Neuron (in vitro differentiated cells): ENCODE measurements around the gene AFF4.
A peak's percentile ranks its signal among the peaks of the same experiment; 100 is the strongest.
"Not testable (repeated sequence)": the region's sequence is repeated elsewhere in the genome, so short reads cannot be mapped to it uniquely, and the experiment has no call there.

Experiments used
- H2AFZ ChIP-seq: one replicate; pipeline ENCODE4 v1.6.1; 2013; ENCODE audit warnings: low read depth, mild to moderate bottlenecking, inconsistent platforms, low read length, moderate library complexity
- H3K27me3 ChIP-seq: one replicate; pipeline ENCODE4 v1.6.1; 2013; ENCODE audit warnings: low read length; ENCODE audit not compliant: insufficient read depth
- H3K36me3 ChIP-seq: one replicate; pipeline ENCODE4 v1.6.1; 2013; ENCODE audit warnings: low read length; ENCODE audit not compliant: insufficient read depth
- H3K4me1 ChIP-seq: one replicate; pipeline ENCODE4 v1.6.1; 2013; ENCODE audit warnings: low read length; ENCODE audit not compliant: insufficient read depth
- H3K4me3 ChIP-seq: 2 replicates; pipeline ENCODE4 v1.5.1; 2013; ENCODE audit warnings: mild to moderate bottlenecking, low read length, moderate library complexity
- H3K9me3 ChIP-seq: one replicate; pipeline ENCODE4 v1.6.1; 2013; ENCODE audit warnings: low read length

Gene AFF4, protein sequence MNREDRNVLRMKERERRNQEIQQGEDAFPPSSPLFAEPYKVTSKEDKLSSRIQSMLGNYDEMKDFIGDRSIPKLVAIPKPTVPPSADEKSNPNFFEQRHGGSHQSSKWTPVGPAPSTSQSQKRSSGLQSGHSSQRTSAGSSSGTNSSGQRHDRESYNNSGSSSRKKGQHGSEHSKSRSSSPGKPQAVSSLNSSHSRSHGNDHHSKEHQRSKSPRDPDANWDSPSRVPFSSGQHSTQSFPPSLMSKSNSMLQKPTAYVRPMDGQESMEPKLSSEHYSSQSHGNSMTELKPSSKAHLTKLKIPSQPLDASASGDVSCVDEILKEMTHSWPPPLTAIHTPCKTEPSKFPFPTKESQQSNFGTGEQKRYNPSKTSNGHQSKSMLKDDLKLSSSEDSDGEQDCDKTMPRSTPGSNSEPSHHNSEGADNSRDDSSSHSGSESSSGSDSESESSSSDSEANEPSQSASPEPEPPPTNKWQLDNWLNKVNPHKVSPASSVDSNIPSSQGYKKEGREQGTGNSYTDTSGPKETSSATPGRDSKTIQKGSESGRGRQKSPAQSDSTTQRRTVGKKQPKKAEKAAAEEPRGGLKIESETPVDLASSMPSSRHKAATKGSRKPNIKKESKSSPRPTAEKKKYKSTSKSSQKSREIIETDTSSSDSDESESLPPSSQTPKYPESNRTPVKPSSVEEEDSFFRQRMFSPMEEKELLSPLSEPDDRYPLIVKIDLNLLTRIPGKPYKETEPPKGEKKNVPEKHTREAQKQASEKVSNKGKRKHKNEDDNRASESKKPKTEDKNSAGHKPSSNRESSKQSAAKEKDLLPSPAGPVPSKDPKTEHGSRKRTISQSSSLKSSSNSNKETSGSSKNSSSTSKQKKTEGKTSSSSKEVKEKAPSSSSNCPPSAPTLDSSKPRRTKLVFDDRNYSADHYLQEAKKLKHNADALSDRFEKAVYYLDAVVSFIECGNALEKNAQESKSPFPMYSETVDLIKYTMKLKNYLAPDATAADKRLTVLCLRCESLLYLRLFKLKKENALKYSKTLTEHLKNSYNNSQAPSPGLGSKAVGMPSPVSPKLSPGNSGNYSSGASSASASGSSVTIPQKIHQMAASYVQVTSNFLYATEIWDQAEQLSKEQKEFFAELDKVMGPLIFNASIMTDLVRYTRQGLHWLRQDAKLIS

DNA sequence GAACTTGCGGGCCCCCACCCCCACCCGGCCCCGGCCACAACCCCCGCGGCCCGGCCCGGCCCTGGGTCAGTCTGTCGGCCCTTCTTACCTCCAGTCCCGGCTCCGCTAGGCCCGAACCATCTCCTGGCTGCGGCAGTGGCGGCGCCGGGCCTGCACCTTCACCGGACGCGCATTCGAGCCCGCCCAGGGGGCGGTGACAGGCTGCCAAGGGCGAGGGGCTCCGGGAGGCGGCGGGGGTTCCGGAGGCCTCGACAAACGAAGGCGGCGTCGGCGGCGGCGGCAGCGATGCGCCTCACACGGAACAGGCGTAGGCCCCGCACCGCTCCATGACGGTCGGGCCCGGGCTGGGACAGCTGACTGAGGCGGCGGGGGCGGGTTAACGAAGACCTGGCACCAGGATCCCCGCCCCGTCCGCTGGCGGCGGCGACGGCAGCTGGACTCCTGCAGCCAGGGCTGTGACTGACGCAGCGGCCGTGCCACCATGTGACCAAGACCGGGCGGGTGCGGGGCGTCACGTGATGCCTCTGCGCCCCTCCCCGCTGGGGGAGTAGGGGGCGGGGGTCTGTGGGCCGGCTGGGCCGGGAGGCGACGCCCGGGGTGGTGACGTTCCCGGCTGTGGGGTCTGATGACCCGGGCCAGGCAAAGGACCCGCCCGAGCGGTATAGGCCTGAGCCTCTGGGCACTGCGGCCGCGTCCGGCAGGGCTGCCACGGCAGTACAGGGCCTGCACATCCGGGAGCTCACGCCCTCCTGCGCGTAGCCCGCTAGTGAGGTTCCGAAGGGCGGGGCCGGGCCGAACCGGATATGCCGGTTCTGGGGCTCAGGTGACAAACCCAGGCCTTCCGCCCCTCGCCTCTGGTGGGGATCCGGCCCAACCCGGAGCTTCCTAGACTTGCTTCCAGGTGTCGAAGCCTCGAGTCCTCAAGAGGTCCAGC, at the start of gene AFF4:
Gene AFF4 (minus strand): TSS at position 464 of the 934 bp plus-strand sequence. CDS start 26,445 bp downstream, outside the sequence.
- Histone ChIP-seq H3K4me3 (peak within 1 kb of the TSS; percentile 58), H2AFZ (peak within 1 kb of the TSS; percentile 64), H3K4me1 (peaks cover 8% of the 10 kb centered on the region), H3K36me3 (peaks cover 6% of the 10 kb centered on the region), H3K9me3 (peaks cover 1% of the 10 kb centered on the region), H3K27me3 (no peaks in the 10 kb centered on the region)

DNA sequence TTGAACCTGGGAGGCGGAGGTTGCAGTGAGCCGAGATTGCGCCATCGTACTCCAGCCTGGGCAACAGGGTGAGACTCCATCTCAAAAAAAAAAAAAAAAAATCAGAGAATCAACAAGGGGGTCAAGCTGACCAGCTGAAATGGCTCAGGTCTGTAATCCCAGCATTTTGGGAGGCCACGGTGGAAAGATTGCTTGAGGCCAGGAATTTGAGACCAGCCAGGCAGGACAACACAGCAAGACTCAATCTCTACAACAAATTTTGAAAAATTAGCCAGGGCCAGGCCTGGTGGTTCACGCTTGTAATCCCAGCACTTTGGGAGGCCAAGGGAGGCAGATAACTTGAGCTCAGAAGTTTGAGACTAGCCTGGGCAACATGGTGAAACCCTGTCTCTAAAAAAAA, 45.0 kb upstream of the AFF4 start:
- H3K4me3 ChIP-seq, H2AFZ ChIP-seq, H3K27me3 ChIP-seq, H3K4me1 ChIP-seq, H3K9me3 ChIP-seq: not testable (repeated sequence)
- H3K36me3 ChIP-seq = peaks cover 20% of the 10 kb centered on the region

DNA sequence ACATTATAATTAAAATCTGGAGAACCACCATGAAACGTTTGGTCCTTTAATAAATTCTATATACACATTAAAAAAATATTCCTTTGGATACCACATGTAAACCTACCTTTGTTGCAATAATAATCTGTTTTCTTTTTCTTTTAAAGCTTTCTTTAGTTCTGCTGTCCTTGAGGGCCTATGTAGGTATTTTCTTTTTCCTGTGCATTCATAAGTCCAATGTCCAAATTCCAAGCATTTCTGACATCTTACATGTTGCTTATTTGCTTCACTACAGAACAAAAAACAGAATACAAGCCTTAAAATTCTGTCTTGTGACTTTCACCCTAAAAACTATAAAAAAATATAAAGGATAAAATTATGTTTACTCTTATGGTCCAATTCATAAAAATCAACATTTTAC, 43.2 kb upstream of the AFF4 start:
- Histone ChIP-seq H3K27me3 (no peaks in the 10 kb centered on the region), H3K9me3 (no peaks in the 10 kb centered on the region), H3K4me1 (no peaks in the 10 kb centered on the region), H3K36me3 (peaks cover 26% of the 10 kb centered on the region), H2AFZ (no peak overlapping the region), H3K4me3 (no peak overlapping the region)

DNA sequence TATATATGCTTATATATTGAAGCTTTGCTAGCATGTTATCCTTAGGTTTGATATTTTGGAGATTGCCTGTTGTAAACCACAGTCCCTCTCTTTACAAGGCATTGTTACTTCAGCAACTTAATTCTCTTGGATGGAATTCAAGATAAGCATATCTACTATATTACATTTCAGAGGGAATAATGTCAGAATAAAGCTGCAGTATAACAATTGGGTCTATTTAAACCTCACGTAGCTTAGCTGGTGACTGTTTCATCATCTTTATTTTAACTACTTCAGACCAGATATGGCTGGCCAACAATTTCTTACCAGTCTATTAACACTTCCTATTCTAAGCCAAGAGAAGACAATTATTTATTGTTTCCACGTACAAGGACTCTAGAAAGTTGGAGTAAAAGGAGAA, 35.8 kb upstream of the AFF4 start:
- H3K27me3 ChIP-seq = no peaks in the 10 kb centered on the region
- H2AFZ ChIP-seq = no peak overlapping the region
- H3K9me3 ChIP-seq = no peaks in the 10 kb centered on the region
- no peak overlapping the region for H3K4me3 ChIP-seq
- peaks cover 19% of the 10 kb centered on the region for H3K36me3 ChIP-seq
- no peaks in the 10 kb centered on the region for H3K4me1 ChIP-seq

DNA sequence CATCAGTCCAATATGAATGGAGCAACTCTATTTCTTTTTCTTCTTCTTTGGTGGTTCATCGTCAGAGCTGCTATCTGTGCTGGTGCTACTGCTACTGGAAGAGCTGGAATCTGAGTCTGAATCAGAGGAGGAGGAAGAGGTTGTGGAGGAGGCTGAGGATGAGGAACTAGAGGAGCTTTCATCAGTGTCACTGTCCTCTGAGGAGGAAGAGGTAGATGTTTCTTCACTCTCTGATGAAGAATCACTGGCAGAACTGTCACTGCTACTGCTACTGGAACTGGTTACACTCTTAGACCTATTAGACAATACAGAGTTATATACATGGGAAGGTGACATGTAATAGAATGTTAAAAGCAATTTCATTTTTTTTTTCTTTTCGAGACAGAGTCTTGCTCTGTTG, 35.1 kb upstream of the AFF4 start:
- Histone ChIP-seq H3K4me1 (no peaks in the 10 kb centered on the region), H3K4me3 (no peak overlapping the region), H3K36me3 (peaks cover 16% of the 10 kb centered on the region), H3K9me3 (no peaks in the 10 kb centered on the region), H2AFZ (no peak overlapping the region), H3K27me3 (no peaks in the 10 kb centered on the region)

DNA sequence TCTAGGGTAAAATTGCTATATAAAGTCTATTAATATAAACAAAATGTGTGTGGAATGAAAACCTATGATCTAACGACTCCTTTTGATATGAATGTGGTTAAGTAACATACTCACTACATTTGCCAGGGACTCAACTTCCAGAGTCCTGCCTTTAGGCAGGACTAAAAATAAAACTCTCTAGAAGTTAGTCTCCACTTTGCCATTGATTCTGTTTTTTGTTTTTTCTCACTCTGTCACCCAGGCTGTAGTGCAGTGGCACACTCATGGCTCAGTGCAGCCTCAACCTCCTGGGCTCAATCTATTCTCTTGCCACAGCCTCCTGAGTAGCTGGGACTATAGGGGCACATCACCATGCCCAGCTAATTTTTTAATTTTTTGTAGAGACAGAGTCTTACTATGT, 32.9 kb upstream of the AFF4 start:
- peaks cover 10% of the 10 kb centered on the region for H3K36me3 ChIP-seq
- H3K9me3 ChIP-seq = no peaks in the 10 kb centered on the region
- no peaks in the 10 kb centered on the region for H3K27me3 ChIP-seq
- H3K4me3 ChIP-seq = no peak overlapping the region
- no peaks in the 10 kb centered on the region for H3K4me1 ChIP-seq
- no peak overlapping the region for H2AFZ ChIP-seq

DNA sequence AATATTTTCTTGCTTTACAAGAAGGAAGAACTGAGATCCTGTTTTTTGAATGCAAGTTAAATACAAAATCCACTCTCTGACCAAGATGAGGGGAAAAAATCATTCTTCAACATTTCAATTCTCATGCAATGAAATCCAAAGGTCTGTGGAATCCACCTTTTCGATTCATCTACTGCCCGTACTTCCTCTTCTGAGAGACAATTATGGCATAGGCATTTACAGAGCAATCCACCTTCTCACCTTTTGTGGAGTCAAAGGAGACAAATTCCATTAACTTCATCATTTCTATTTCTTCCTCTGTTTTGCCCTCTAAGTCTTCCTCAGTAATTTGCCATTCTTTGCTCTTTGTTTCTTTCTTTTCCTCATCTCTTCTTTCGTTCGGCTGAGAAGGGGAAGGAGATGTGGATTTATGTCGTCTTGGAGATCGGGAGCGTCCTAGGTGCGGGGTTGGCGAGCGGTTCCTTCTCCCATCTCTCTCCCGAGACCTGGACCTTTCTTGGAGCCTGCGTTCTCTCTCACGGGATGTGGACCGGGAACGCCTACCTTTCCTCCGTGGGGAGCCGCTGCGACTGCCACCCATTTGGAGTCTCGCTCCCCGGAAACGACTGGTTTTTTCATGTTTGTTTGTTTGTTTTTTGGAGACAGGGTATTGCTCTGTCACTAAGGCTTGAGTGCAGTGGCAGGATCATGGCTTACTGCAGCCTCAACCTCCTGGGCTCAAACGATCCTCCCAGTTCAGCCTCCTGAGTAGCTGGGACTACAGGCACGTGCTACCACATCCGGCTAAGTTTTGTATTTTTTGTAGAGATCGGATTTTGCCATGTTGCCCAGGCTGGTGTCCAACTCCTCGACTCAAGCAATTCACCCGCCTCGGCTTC, 24.3 kb upstream of the AFF4 start:
- Histone ChIP-seq H3K36me3 (no peaks in the 10 kb centered on the region), H3K27me3 (no peaks in the 10 kb centered on the region), H3K4me1 (no peaks in the 10 kb centered on the region), H3K4me3 (no peak overlapping the region), H3K9me3 (no peaks in the 10 kb centered on the region), H2AFZ (no peak overlapping the region)

DNA sequence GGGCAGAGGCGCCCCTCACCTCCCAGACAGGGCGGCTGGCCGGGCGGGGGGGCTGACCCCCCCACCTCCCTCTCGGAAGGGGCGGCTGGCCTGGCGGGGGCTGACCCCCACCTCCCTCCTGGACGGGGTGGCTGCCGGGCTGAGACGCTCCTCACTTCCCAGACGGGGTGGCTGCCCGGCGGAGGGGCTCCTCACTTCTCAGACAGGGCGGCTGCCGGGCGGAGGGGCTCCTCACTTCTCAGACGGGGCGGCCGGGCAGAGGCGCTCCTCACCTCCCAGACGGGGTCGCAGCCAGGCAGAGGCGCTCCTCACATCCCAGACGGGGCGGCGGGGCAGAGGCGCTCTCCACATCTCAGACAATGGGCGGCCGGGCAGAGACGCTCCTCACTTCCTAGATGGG, 19.5 kb upstream of the AFF4 start:
- not testable (repeated sequence) for H3K9me3 ChIP-seq, H3K36me3 ChIP-seq, H3K27me3 ChIP-seq, H2AFZ ChIP-seq, H3K4me1 ChIP-seq, H3K4me3 ChIP-seq

DNA sequence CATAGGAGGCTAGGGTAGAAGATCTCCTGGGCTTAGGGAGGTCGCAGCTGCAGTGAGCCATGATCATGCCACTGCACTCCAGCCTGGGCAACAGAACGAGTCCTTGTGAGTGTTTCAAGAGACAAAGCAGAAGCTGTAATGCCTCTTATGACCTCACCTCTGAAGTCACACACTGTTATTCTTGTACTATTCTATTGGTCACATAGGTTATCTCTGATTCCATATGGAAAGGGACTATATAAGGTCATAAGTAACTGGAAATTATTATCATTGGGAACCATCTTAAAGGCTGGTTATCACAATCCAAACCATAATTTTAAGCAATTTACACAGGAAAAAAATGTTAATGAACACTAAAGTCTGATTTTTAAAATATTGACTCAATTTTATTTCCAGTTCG, 17.9 kb upstream of the AFF4 start:
- H3K36me3 ChIP-seq = no peaks in the 10 kb centered on the region
- no peaks in the 10 kb centered on the region for H3K9me3 ChIP-seq
- no peak overlapping the region for H3K4me3 ChIP-seq
- H3K27me3 ChIP-seq = no peaks in the 10 kb centered on the region
- H3K4me1 ChIP-seq = no peaks in the 10 kb centered on the region
- no peak overlapping the region for H2AFZ ChIP-seq

DNA sequence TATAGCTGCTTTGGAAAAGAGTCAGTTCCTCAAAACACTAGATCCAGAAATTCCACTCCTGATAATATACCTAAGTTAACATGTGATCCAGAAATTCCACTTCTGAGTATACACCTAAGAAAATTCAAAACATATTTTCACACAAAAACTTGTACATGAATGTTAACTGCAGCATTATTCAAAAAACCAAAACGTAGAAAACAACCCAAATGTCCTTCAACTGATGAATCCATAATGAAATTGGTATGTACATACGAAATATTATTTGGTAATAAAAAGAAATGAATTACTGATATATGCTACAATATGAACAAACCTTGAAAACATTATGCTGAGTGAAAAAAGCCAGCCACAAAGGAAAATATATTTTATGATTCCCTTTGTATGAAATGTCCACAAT, 16.5 kb upstream of the AFF4 start:
- Histone ChIP-seq H3K4me3 (no peak overlapping the region), H3K36me3 (no peaks in the 10 kb centered on the region)

DNA sequence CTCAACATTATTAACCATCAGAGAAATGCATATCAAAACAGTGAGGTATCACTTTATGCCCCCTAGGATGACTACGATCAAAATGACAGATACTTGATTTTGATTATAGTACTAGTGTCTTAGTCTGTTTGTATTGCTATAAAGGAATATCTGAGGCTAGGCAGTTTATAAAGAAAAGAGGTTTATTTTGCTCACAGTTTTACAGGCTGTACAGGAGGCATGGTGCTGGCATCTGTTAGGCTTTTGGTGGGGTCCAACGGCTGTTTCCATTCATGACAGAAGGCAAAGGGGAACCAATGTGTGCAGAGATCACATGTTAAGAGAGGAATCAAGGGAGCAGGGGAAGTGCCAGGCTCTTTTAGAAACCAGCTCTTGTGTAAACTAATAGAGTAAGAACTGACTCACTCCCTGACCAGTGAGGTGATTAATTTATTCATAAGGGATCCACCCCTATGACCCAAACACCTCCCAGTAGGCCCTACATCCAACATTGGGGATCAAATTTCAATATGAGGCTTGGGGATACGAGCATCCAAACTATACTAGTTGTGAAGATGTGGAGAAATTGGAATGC, 16.0 kb upstream of the AFF4 start:
- no peaks in the 10 kb centered on the region for H3K27me3 ChIP-seq
- H3K4me1 ChIP-seq = no peaks in the 10 kb centered on the region
- H3K36me3 ChIP-seq = no peaks in the 10 kb centered on the region
- no peak overlapping the region for H2AFZ ChIP-seq
- no peak overlapping the region for H3K4me3 ChIP-seq
- H3K9me3 ChIP-seq = no peaks in the 10 kb centered on the region

More for the DNA sequence above, 16.5 kb upstream of the AFF4 start:
- Histone ChIP-seq H3K9me3 (no peaks in the 10 kb centered on the region), H2AFZ (no peak overlapping the region), H3K4me1 (no peaks in the 10 kb centered on the region), H3K27me3 (no peaks in the 10 kb centered on the region)
